Measurements from ENCODE around the gene LAMA1.

Gene LAMA1

DNA sequence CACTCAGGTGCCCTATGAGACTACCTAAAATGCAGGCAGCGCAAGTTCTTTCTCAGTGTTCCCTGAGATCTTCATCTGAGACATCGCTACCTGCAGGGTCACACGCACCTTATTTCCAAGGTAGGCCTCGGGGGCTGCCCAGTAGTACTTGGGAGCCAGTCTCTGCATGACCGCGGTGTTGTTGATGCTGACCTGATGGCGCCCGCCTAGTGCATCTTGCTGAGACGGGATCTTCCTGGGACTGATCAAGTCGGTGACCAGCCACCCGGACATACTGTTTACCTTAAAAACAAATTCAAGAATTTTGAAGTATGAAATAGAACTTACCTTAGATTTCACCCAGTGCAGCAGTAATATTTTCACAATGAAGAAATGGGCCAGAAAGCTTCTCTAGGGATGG is 80.1 kb downstream of the LAMA1 start:
- Histone ChIP-seq H3K79me2 (ENCODE audit: insufficient read depth, low read length) (no peaks in the 10 kb centered on the region), H3F3A (ENCODE audit: low read depth) (no peaks in the 10 kb centered on the region), H3K9ac (ENCODE audit: low read depth, low read length, poor library complexity, severe bottlenecking) (no peak overlapping the region), H3K9me2 (replicated peaks; ENCODE audit: low read depth, low read length) (no peaks in the 10 kb centered on the region), H4K20me1 (ENCODE audit: insufficient read depth, low read length, poor library complexity, severe bottlenecking) (no peaks in the 10 kb centered on the region), H3K4me3 (ENCODE audit: low read length, poor library complexity, severe bottlenecking) (no peak overlapping the region), H3K4me2 (ENCODE audit: low read depth, low read length, poor library complexity, severe bottlenecking) (no peak overlapping the region), H2AFZ (ENCODE audit: low read length) (no peak overlapping the region), H3K27me3 (ENCODE audit: insufficient read depth, low read length, poor library complexity, severe bottlenecking) (no peaks in the 10 kb centered on the region), H3K4me1 (ENCODE audit: insufficient read depth, low read length, poor library complexity, severe bottlenecking) (no peaks in the 10 kb centered on the region), H3K9me3 (ENCODE audit: insufficient read depth, low read depth, low read length) (no peaks in the 10 kb centered on the region; the same call in 1 of the 2 replicates), H3K36me3 (ENCODE audit: insufficient read depth, low read length) (no peaks in the 10 kb centered on the region)
- TF ChIP-seq EZH2phosphoT487 (IDR thresholded peaks at IDR 0.05; ENCODE audit: borderline replicate concordance) = no peak
- TF ChIP-seq, protein P1, sequence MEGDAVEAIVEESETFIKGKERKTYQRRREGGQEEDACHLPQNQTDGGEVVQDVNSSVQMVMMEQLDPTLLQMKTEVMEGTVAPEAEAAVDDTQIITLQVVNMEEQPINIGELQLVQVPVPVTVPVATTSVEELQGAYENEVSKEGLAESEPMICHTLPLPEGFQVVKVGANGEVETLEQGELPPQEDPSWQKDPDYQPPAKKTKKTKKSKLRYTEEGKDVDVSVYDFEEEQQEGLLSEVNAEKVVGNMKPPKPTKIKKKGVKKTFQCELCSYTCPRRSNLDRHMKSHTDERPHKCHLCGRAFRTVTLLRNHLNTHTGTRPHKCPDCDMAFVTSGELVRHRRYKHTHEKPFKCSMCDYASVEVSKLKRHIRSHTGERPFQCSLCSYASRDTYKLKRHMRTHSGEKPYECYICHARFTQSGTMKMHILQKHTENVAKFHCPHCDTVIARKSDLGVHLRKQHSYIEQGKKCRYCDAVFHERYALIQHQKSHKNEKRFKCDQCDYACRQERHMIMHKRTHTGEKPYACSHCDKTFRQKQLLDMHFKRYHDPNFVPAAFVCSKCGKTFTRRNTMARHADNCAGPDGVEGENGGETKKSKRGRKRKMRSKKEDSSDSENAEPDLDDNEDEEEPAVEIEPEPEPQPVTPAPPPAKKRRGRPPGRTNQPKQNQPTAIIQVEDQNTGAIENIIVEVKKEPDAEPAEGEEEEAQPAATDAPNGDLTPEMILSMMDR (conservative IDR thresholded peaks at IDR 0.05; ENCODE audit: low read length) = no peak

DNA sequence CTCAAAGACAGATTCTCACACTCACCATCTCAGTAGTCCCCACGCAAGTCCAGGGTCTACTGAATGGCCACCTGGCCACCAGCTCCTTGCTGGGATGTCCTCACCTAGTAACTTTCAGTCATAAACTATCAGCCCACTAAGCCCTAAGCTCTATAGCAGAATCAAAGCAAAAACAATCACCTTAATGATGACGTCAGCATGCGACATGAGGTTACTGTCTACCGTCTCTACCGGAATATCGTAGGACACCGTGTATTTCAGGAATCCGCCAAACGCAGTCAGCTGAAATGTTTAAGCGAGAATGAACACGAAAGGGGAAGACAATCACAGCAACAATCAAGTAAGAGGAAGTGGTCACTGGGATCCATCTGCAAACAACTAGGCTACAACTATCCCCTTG is 81.8 kb downstream of the LAMA1 start:
- Histone ChIP-seq H3K79me2 (ENCODE audit: insufficient read depth, low read length) (no peaks in the 10 kb centered on the region), H3F3A (ENCODE audit: low read depth) (no peaks in the 10 kb centered on the region), H3K4me3 (ENCODE audit: low read length, poor library complexity, severe bottlenecking) (no peak overlapping the region), H3K4me2 (ENCODE audit: low read depth, low read length, poor library complexity, severe bottlenecking) (no peak overlapping the region), H3K9me2 (replicated peaks; ENCODE audit: low read depth, low read length) (no peaks in the 10 kb centered on the region), H4K20me1 (ENCODE audit: insufficient read depth, low read length, poor library complexity, severe bottlenecking) (no peaks in the 10 kb centered on the region), H3K36me3 (ENCODE audit: insufficient read depth, low read length) (no peaks in the 10 kb centered on the region), H3K27me3 (ENCODE audit: insufficient read depth, low read length, poor library complexity, severe bottlenecking) (no peaks in the 10 kb centered on the region), H3K9me3 (ENCODE audit: insufficient read depth, low read depth, low read length) (no peaks in the 10 kb centered on the region; the same call in 1 of the 2 replicates), H2AFZ (ENCODE audit: low read length) (no peak overlapping the region), H3K4me1 (ENCODE audit: insufficient read depth, low read length, poor library complexity, severe bottlenecking) (no peaks in the 10 kb centered on the region), H3K9ac (ENCODE audit: low read depth, low read length, poor library complexity, severe bottlenecking) (no peak overlapping the region)
- TF ChIP-seq EZH2phosphoT487 (IDR thresholded peaks at IDR 0.05; ENCODE audit: borderline replicate concordance) = no peak
- TF ChIP-seq, protein P1 (conservative IDR thresholded peaks at IDR 0.05; ENCODE audit: low read length) = no peak

DNA sequence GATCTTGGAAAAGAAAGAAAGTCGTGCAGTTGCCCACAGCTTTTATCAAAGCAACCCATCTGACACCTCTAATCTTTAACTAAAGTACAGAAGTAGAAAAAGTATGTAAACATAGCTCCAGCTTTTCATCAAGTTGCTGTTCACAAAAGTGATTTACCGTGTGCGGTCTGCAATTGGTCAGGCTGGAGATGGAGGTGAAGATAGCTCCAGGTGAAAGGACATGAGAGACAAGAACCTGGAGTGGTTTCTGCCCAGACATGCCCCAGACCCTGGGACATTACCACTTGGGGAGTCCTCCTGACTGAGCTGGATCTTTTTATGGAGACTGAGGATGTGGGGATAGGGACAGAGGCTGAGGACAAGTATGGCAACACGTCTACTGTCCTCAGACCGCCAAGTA is 82.7 kb downstream of the LAMA1 start:
- H3F3A ChIP-seq (ENCODE audit: low read depth) = no peaks in the 10 kb centered on the region

More for the DNA sequence above, 82.7 kb downstream of the LAMA1 start:
- Histone ChIP-seq H3K4me2 (ENCODE audit: low read depth, low read length, poor library complexity, severe bottlenecking) (no peak overlapping the region), H3K27me3 (ENCODE audit: insufficient read depth, low read length, poor library complexity, severe bottlenecking) (no peaks in the 10 kb centered on the region), H2AFZ (ENCODE audit: low read length) (no peak overlapping the region), H3K79me2 (ENCODE audit: insufficient read depth, low read length) (no peaks in the 10 kb centered on the region), H3K36me3 (ENCODE audit: insufficient read depth, low read length) (no peaks in the 10 kb centered on the region), H4K20me1 (ENCODE audit: insufficient read depth, low read length, poor library complexity, severe bottlenecking) (no peaks in the 10 kb centered on the region), H3K9ac (ENCODE audit: low read depth, low read length, poor library complexity, severe bottlenecking) (no peak overlapping the region), H3K4me3 (ENCODE audit: low read length, poor library complexity, severe bottlenecking) (no peak overlapping the region), H3K9me2 (replicated peaks; ENCODE audit: low read depth, low read length) (no peaks in the 10 kb centered on the region), H3K4me1 (ENCODE audit: insufficient read depth, low read length, poor library complexity, severe bottlenecking) (no peaks in the 10 kb centered on the region), H3K9me3 (ENCODE audit: insufficient read depth, low read depth, low read length) (no peaks in the 10 kb centered on the region; the same call in 1 of the 2 replicates)
- no peak for TF ChIP-seq EZH2phosphoT487 (IDR thresholded peaks at IDR 0.05; ENCODE audit: borderline replicate concordance)
- TF ChIP-seq, protein P1 (conservative IDR thresholded peaks at IDR 0.05; ENCODE audit: low read length) = no peak

All from Loucy (cell line).